ENCODE results near the gene RRAS2.
A peak's percentile ranks its signal among the peaks of the same experiment; 100 is the strongest.
"Not testable (repeated sequence)": the region's sequence is repeated elsewhere in the genome, so short reads cannot be mapped to it uniquely, and the experiment has no call there.

Gene RRAS2

DNA sequence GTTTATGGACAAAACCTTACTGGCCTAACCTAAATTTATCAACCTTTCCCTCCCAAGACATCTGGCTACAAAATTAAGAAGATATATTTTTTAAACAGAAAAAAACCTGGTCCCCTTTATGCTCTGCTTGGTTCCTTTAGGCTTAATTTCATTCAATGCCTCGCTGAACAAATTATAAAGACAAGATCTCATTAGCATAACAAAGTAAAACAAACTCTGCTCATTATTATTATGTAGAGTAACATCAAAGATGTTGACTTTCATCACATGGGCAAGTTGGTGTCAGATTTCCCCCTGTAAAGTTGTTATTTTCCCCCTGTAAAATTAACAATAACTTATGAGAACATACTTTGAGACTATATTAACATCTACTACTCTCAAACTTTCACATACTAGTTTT is 11.0 kb downstream of the RRAS2 start:
- TF ChIP-seq, protein P1, sequence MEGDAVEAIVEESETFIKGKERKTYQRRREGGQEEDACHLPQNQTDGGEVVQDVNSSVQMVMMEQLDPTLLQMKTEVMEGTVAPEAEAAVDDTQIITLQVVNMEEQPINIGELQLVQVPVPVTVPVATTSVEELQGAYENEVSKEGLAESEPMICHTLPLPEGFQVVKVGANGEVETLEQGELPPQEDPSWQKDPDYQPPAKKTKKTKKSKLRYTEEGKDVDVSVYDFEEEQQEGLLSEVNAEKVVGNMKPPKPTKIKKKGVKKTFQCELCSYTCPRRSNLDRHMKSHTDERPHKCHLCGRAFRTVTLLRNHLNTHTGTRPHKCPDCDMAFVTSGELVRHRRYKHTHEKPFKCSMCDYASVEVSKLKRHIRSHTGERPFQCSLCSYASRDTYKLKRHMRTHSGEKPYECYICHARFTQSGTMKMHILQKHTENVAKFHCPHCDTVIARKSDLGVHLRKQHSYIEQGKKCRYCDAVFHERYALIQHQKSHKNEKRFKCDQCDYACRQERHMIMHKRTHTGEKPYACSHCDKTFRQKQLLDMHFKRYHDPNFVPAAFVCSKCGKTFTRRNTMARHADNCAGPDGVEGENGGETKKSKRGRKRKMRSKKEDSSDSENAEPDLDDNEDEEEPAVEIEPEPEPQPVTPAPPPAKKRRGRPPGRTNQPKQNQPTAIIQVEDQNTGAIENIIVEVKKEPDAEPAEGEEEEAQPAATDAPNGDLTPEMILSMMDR (IDR thresholded peaks at IDR 0.05; ENCODE audit: low read depth, low read length, missing control alignments) = no peak
- H3K4me3 ChIP-seq (ENCODE audit: low read depth, low read length) = no peak overlapping the region
- no peak for DNase-seq (ENCODE audit: low read depth)

DNA sequence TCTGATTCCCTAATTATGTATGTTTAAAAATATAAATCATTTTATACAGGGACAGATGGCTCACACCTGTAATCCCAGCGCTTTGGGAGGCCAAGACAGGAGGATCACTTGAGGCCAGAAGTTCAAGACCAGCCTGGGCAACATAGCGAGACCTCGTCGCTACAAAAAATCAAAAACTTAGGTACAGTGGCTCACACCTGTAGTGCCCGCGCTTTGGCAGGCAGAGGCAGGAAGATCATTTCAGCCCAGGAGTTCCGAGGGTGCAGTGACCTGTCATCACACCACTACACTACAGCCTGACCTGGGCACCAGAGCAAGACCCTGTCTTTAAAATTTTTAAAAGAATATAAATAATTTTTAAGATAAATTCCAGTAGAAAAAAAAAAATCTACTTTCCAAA is 11.5 kb downstream of the RRAS2 start:
- no peak overlapping the region for H3K4me3 ChIP-seq (ENCODE audit: low read depth, low read length)
- no peak for DNase-seq (ENCODE audit: low read depth)
- TF ChIP-seq, protein P1 (IDR thresholded peaks at IDR 0.05; ENCODE audit: low read depth, low read length, missing control alignments) = no peak

DNA sequence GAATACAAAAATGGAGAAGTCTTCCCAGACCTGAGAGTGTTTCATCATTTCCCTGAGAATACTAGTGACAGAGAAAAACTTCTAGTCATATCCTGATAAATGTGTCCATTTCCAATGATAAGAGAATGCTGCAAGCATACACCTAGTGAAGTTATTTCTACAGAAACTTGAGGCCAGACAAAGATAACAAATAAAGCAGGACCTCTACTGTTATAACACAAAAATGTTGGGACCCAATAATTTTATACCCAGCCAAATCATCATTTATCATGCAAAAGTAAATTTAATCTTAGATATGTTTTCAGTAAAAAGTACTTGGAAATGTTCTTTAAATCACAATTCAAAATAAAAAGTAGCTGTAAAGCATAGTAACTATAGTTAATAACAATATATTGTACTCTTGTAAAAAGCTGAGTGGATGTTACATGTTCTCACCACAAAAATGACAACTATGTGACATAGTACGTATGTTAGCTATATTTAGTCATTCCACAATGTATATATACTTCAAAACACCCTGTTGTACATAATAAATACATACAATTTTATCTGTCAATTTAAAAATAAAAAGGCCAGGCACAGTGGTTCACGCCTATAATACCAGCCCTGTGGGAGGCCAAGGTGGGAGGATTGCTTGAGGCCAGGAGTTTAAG is 12.6 kb downstream of the RRAS2 start:
- DNase-seq (ENCODE audit: low read depth) = no peak
- no peak overlapping the region for H3K4me3 ChIP-seq (ENCODE audit: low read depth, low read length)
- TF ChIP-seq, protein P1 (IDR thresholded peaks at IDR 0.05; ENCODE audit: low read depth, low read length, missing control alignments) = no peak

DNA sequence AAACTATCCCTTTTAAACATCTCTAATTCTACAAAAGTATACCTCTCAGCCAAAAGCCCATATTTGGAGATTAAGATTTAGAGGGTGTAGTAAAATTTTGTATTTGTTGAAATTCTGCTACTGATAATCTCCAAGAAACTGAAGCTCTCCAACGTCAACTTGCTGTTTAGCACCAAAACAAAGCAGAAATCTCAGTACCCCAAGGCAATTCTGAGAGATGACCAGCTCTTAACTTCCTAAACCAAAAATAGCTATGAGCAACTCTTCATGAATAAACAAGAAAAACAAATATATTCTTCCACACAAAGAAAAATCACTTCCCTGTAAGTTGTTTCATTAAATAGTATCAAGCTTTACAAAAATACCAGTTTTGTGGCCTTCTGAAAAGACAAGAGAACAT is 13.3 kb downstream of the RRAS2 start:
- no peak for DNase-seq (ENCODE audit: low read depth)
- H3K4me3 ChIP-seq (ENCODE audit: low read depth, low read length) = peak overlapping the region; percentile 17; the same call in 1 of the 2 replicates
- TF ChIP-seq, protein P1 (IDR thresholded peaks at IDR 0.05; ENCODE audit: low read depth, low read length, missing control alignments) = no peak

DNA sequence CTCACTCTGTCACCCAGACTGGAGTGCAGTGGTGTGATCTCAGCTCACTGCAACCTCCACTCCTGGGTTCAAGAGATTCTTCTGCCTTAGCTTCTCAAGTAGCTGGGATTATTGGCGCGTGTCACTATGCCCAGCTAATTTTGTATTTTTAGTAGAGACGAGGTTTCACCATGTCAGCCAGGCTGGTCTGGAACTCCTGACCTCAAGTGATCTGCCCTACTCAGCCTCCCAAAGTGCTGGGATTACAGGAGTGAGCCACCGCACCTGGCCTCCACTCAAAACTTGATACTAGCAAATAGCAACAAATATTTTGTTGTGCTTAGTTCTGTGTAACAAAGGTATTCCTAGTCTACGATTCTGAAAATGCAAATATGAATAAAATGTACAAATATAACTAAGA is 14.0 kb downstream of the RRAS2 start:
- DNase-seq (ENCODE audit: low read depth) = not testable (repeated sequence)
- peak overlapping the region; percentile 32; the same call in 1 of the 2 replicates for H3K4me3 ChIP-seq (ENCODE audit: low read depth, low read length)

DNA sequence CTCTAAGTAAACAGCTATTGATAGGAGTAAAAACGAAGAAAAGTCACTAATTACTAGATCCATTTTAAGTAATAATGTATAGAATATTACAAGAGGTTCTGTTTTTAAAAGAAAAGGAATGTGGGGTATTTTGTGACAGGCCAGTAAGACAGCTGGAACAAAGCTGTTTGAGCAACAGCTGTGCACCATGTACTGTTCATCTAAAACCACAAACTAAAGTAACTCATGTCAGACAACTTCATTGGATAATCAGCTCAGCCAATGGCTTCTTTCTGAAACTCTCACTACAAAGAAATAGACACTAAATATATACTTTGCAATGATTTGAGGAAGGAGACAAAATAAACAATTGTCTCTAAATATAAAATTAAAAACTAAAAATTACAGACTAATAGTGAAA is 16.1 kb downstream of the RRAS2 start:
- no peak overlapping the region for H3K4me3 ChIP-seq (ENCODE audit: low read depth, low read length)
- DNase-seq (ENCODE audit: low read depth) = no peak
- TF ChIP-seq, protein P1 (IDR thresholded peaks at IDR 0.05; ENCODE audit: low read depth, low read length, missing control alignments) = no peak

DNA sequence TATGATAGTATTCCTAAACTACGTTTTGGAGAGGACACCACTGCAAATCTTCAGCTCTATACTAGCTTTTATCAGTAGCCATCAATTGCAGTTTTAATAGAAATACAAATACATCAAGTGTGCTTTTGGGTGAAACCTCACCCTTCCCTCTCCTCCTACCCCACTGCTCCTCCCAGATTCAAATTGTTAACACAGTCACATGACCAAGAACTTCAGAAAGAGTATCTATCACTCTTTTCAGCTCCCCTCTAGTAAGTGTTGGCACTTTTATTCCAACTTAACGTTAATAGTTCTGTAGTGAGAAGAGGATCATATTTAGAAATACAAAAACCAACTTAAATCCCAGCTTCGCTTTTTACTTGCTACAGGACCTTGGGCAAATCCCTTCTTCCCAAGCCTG is 17.0 kb downstream of the RRAS2 start:
- no peak for DNase-seq (ENCODE audit: low read depth)
- peak overlapping the region; percentile 44 for H3K4me3 ChIP-seq (ENCODE audit: low read depth, low read length)
- TF ChIP-seq, protein P1 (IDR thresholded peaks at IDR 0.05; ENCODE audit: low read depth, low read length, missing control alignments) = no peak

All from GM12864 (cell line).